Smooth muscle cell (in vitro differentiated cells): ENCODE results near the gene TMEM94. TPM values are rescaled to one million over a fixed set of nuclear protein-coding genes. Genes with fewer than 3 reads are reported as not detected.

Experiments used
- DNase-seq: peaks from one replicate; lab custom pipeline; 2025; ENCODE audit not compliant: unreplicated experiment; lab: John Stamatoyannopoulos, UW
- H2AFZ ChIP-seq: fragments of 200-600 bp; sonication (generic); 2 replicates; pipeline ENCODE4 v1.6.0; 2016; ENCODE audit warnings: antibody characterized with exemption, low read depth, mild to moderate bottlenecking
- H3F3A ChIP-seq: fragments of 200-600 bp; sonication (generic); 2 replicates; pipeline ENCODE4 v1.6.0; 2017; ENCODE audit warnings: antibody characterized with exemption, low read depth
- H3K27ac ChIP-seq: fragments of 200-600 bp; sonication (generic); 2 replicates; pipeline ENCODE4 v1.5.1; 2016; ENCODE audit warnings: low read depth, mild to moderate bottlenecking
- H3K27me3 ChIP-seq: fragments of 200-600 bp; sonication (generic); 2 replicates; pipeline ENCODE4 v1.6.1; 2016; ENCODE audit warnings: low read depth, mild to moderate bottlenecking
- H3K36me3 ChIP-seq: fragments of 200-600 bp; sonication (generic); 2 replicates; pipeline ENCODE4 v1.5.1; 2016; ENCODE audit warnings: low read depth
- H3K4me1 ChIP-seq: fragments of 200-600 bp; sonication (generic); 2 replicates; pipeline ENCODE4 v1.5.1; 2016; ENCODE audit warnings: low read depth
- H3K4me2 ChIP-seq: fragments of 200-600 bp; sonication (generic); 2 replicates; pipeline ENCODE4 v1.6.0; 2016; ENCODE audit warnings: mild to moderate bottlenecking
- H3K4me3 ChIP-seq: fragments of 200-600 bp; sonication (generic); 2 replicates; pipeline ENCODE4 v1.5.1; 2016; ENCODE audit warnings: mild to moderate bottlenecking
- H3K79me2 ChIP-seq: fragments of 200-600 bp; sonication (generic); 2 replicates; pipeline ENCODE4 v1.6.0; 2016; ENCODE audit warnings: low read depth, mild to moderate bottlenecking
- H3K9ac ChIP-seq: fragments of 200-600 bp; sonication (generic); 2 replicates; pipeline ENCODE4 v1.6.0; 2016; ENCODE audit warnings: low read depth
- H3K9me3 ChIP-seq: fragments of 200-600 bp; sonication (generic); replicated peaks from 2 replicates; pipeline ENCODE4 v1.5.1; 2016; ENCODE audit warnings: low read depth
- H4K20me1 ChIP-seq: fragments of 200-600 bp; sonication (generic); 2 replicates; pipeline ENCODE4 v1.6.0; 2016; ENCODE audit warnings: low read depth
- CTCF ChIP-seq: fragments of 200-600 bp; sonication (generic); IDR thresholded peaks from 2 replicates; pipeline ENCODE4 v1.5.1; 2017; ENCODE audit warnings: borderline replicate concordance, mild to moderate bottlenecking, antibody characterized with exemption; ENCODE audit not compliant: insufficient read depth, poor library complexity, severe bottlenecking
- WGBS: methylation state at CpG from one replicate; pipeline ENCODE4 v1.1.7; 2016; ENCODE audit warnings: low lambda C conversion rate; 5-methylcytosine and 5-hydroxymethylcytosine counted together
- polyA plus RNA-seq: library from polyadenylated mRNA; unstranded; fragments of >200 nt; fragmentation: Nextera tagmentation; extraction: Ambion mirVana; gene quantifications from 2 replicates; pipeline ENCODE4 v1.2.1, GENCODE V29; 2016
- total RNA-seq: library from RNA; depleted of rRNA; stranded (reverse); fragments of >200 nt; gene quantifications from 2 replicates; pipeline ENCODE4 v1.2.3, GENCODE V29; 2014

TMEM94 gene
- total and polyA plus RNA-seq, 2 experiments from 2014 or later: 26.3 to 35.9 TPM

GRCh38 chr17:75482098-75482942 is 25.9 kb downstream of the TMEM94 start:
- Histone ChIP-seq H3K9me3 (no peaks in the 10 kb centered on the region), H3F3A (peaks cover 6% of the 10 kb centered on the region), H3K27me3 (no peaks in the 10 kb centered on the region), H4K20me1 (peaks cover 96% of the 10 kb centered on the region), H3K4me2 (peak overlapping the region; percentile 51), H3K36me3 (no peaks in the 10 kb centered on the region), H3K9ac (no peak overlapping the region), H2AFZ (no peak overlapping the region), H3K4me3 (no peak overlapping the region), H3K79me2 (no peaks in the 10 kb centered on the region), H3K4me1 (peaks cover 31% of the 10 kb centered on the region), H3K27ac (no peak overlapping the region)
- DNase-seq: no peak
- WGBS: 83% methylated on average over 16 of the region's 16 CpGs
- TF ChIP-seq CTCF: no peak

- Histone ChIP-seq H3K27me3 (no peaks in the 10 kb centered on the region), H2AFZ (no peak overlapping the region), H3K9ac (no peak overlapping the region), H3K36me3 (no peaks in the 10 kb centered on the region), H3F3A (peaks cover 6% of the 10 kb centered on the region), H3K27ac (no peak overlapping the region), H4K20me1 (peaks cover 97% of the 10 kb centered on the region), H3K4me1 (peaks cover 16% of the 10 kb centered on the region), H3K9me3 (no peaks in the 10 kb centered on the region), H3K4me2 (no peak overlapping the region), H3K79me2 (no peaks in the 10 kb centered on the region), H3K4me3 (no peak overlapping the region)
- TF ChIP-seq CTCF: no peak
- 97% methylated on average over 10 of the region's 12 CpGs for WGBS
- no peak for DNase-seq
These were observed 29.3 kb downstream of the TMEM94 start for GRCh38 chr17:75485688-75486087.

DNA sequence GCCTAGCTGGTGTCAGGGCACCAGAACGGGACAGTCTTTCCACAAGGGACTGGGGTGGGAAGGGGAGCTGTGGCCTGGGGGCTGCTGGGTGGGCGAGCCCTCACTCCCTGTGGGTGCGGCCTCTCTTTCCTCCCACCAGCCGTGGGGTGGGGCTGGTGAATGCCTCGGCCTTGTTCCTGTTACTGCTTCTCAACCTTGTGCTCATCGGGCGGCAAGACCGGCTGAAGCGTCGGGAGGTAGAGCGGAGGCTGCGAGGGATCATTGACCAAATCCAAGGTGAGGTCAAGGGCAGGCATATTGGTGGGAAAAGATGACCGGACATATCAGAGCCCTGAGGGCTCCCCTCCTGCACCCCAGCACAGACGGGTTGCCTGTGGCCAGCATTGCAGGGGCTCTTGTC is 29.7 kb downstream of the TMEM94 start:
- Histone ChIP-seq H3K4me3 (no peak overlapping the region), H3K9me3 (no peaks in the 10 kb centered on the region), H3K79me2 (no peaks in the 10 kb centered on the region), H3K27me3 (no peaks in the 10 kb centered on the region), H3K4me2 (no peak overlapping the region), H3K36me3 (no peaks in the 10 kb centered on the region), H3K9ac (no peak overlapping the region), H2AFZ (no peak overlapping the region), H3K4me1 (peaks cover 11% of the 10 kb centered on the region), H4K20me1 (peaks cover 92% of the 10 kb centered on the region), H3F3A (peaks cover 6% of the 10 kb centered on the region), H3K27ac (no peak overlapping the region)
- no peak for DNase-seq
- 98% methylated on average over 14 of the region's 14 CpGs for WGBS
- TF ChIP-seq CTCF: no peak

- 92% methylated on average over 5 of the region's 5 CpGs for WGBS
- no peaks in the 10 kb centered on the region for H3K9me3 ChIP-seq
These were observed 30.5 kb downstream of the TMEM94 start for GRCh38 chr17:75486951-75487350.

More at GRCh38 chr17:75486951-75487350, 30.5 kb downstream of the TMEM94 start:
- Histone ChIP-seq H3K9ac (no peak overlapping the region), H3K36me3 (no peaks in the 10 kb centered on the region), H4K20me1 (peaks cover 84% of the 10 kb centered on the region), H3K4me1 (peaks cover 3% of the 10 kb centered on the region), H3K79me2 (no peaks in the 10 kb centered on the region), H3K4me2 (no peak overlapping the region), H2AFZ (no peak overlapping the region), H3F3A (peaks cover 3% of the 10 kb centered on the region), H3K27me3 (no peaks in the 10 kb centered on the region), H3K4me3 (no peak overlapping the region), H3K27ac (no peak overlapping the region)
- no peak for TF ChIP-seq CTCF
- DNase-seq: no peak
